NCI-H2196 treated with DMSO at 0.1 percent for 48 hours (cell line): Measurements from ENCODE around the gene CLCA4.
"Not testable (repeated sequence)": the region's sequence is repeated elsewhere in the genome, so short reads cannot be mapped to it uniquely, and the experiment has no call there.

ENCODE experiments used
- DNase-seq: peaks from one replicate; lab custom pipeline; 2025; ENCODE audit not compliant: unreplicated experiment; lab: John Stamatoyannopoulos, UW

The CLCA4 gene

GRCh38 chr1:86596741-86597290, 49.9 kb downstream of the CLCA4 start:
- no peak for DNase-seq

- DNase-seq: not testable (repeated sequence)
Measured at GRCh38 chr1:86606080-86606479, 59.2 kb downstream of the CLCA4 start.

GRCh38 chr1:86616433-86616832, 69.6 kb downstream of the CLCA4 start:
- DNase-seq: no peak

- DNase-seq: no peak
Measured at GRCh38 chr1:86616871-86617270, 70.0 kb downstream of the CLCA4 start.

GRCh38 chr1:86618358-86618757, 71.5 kb downstream of the CLCA4 start:
- DNase-seq: no peak

- no peak for DNase-seq
Measured at GRCh38 chr1:86619313-86619712, 72.4 kb downstream of the CLCA4 start.

GRCh38 chr1:86621286-86621685, 74.4 kb downstream of the CLCA4 start:
- DNase-seq: no peak
